HG03097 (cell line): ENCODE data around the gene PSMG4.

Experiments used
- ATAC-seq: cut with Tn5 transposase; IDR thresholded peaks from one replicate; pipeline ENCODE4 v1.9.1; 2021; ENCODE audit not compliant: unreplicated experiment, low FRiP score

PSMG4 gene

DNA sequence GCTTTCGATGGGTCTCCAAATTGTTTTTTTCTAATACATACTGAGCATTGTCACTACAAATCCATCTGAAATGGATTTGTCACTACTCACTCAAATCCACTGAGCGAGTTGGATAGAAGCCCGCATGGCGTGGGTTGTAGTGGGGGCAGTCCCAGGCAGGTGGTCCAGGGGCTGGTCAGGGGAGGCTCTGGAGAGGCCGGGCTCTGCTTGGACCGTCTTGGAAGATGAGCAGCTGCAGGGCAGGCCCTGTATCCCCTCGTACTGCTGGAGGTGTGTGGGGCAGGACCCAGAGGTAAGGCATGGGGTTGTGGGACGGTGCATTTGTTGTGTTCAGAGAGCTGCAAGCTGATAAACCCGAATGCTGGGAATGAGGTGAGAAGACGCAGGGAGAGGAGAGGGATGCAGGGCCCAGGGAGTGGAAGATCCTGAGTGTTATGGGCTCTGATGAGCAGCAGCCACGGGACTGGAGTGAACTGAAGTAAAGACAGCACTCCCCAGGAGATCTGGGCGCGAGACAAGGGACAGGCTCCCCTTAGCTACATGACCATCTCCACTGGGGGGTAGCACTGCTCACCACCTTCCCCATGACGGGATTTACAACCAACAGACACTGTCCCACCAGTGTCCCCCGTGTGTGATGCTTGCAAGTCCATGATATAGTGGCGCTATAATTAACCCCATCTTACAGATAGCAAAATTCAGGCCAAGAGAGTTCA lies 45.9 kb downstream of the PSMG4 start:
- ATAC-seq: no peak

DNA sequence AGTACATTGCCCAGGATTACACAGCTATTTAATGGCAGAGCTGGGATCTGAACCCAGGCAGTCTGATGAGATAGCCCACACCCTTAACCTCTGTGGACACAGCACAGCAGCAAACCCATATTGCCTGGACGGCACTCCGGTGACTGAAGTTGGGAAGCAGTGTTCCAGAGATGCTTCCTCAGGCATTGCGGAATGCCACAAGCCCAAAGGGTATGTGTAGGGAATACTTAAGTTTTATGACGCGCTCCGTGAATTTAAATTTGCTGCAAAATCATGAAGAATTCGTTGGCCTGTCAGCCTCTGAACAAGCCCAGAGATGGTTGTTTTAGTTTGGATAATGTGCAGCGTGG lies 46.4 kb downstream of the PSMG4 start:
- no peak for ATAC-seq

- no peak for ATAC-seq
Measured at GRCh38 chr6:3305831-3306230, 47.1 kb downstream of the PSMG4 start.

- no peak for ATAC-seq
Measured at GRCh38 chr6:3306848-3307247, 48.1 kb downstream of the PSMG4 start.

GRCh38 chr6:3307436-3307835 lies 48.7 kb downstream of the PSMG4 start:
- no peak for ATAC-seq

GRCh38 chr6:3308106-3308505 lies 49.4 kb downstream of the PSMG4 start:
- ATAC-seq: no peak

DNA sequence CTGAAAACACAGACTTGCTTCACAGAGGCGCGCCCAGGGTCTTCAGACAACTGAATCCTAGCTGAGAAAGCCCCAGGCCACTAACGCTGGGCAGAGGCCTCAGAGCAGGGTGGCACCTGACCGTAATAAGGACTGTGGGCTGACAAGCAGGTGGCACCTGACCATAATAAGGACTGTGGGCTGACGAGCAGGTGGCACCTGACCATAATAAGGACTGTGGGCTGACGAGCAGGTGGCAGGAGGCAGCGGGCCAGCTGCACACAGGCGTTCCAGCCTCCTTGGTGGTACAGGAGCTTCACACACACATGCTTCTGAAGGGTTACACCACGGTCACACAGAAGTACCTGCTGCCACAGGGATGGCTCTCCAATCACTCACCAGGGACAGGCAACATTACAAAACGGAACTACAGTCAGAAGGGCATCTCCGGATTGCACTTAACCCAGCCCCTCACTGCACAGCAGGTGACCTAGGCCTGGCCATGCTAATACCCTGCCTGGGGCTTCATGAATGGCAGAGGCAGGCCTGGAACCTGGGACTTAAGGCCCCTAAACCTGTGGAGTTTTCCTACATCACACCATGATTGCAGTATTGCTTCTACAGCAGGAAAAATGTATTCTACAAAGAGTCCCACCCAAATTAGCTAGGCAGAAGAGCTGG lies 50.8 kb downstream of the PSMG4 start:
- ATAC-seq: no peak

DNA sequence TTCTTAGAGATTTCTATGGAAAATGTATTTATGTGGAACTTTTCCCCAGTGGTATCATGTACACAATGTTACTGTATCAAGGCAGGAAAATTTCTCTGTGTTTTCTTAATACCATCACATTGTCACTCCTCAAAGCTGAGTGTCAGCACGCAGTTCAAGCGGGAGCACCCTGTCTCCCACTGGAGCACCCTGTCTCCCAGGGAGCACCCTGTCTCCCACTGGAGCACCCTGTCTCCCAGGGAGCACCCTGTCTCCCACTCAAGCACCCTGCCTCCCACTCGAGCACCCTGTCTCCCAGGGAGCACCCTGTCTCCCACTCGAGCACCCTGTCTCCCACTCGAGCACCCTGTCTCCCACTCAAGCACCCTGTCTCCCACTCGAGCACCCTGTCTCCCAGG lies 51.3 kb downstream of the PSMG4 start:
- no peak for ATAC-seq

GRCh38 chr6:3310703-3311102 lies 52.0 kb downstream of the PSMG4 start:
- no peak for ATAC-seq

DNA sequence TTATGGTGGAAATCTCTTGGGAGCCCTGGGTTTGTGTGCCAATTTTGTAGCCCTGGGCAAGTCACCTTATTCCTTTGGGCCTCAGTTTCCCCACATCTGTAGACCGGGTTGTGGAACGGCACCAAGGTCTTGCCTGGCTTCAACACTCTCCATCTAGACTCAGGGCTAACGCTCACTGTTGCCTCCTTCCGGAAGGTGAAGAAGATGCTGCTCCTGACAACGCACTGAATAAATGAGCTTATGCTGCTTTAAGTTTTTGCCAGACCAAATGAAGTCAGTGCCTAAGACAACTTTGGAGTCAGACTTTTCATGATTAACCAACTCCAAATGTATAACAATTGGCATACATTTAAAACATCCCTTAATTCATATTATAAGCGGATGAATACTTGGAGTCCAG lies 53.1 kb downstream of the PSMG4 start:
- ATAC-seq: no peak

GRCh38 chr6:3312604-3313231 lies 54.0 kb downstream of the PSMG4 start:
- ATAC-seq: no peak

- no peak for ATAC-seq
Measured at GRCh38 chr6:3314176-3314575, 55.4 kb downstream of the PSMG4 start.

- ATAC-seq: no peak
Measured at GRCh38 chr6:3314621-3315467, 56.1 kb downstream of the PSMG4 start.

DNA sequence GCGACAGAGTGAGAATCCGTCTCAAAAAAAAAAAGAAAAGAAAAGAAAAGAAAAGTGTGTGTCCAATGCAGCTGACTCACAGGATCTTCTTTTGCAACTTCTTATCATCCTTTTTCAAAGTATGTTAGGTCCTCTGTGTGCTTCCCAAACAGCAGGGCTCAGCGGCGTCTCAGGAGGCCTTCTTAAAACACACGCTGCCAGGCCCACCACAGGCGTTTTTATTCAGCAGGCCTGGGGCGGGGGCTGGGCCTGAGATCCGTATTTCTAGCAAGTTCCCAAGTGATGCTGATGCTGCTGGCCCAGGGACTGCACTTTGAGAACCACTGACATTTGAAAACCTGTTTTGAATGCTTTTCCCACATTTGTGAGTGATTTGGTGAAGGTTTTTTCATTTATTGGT lies 57.1 kb downstream of the PSMG4 start:
- ATAC-seq: no peak

- ATAC-seq: no peak
Measured at GRCh38 chr6:3316331-3316730, 57.6 kb downstream of the PSMG4 start.

- no peak for ATAC-seq
Measured at GRCh38 chr6:3316818-3317217, 58.1 kb downstream of the PSMG4 start.
